HepG2 (cell line): ENCODE measurements around the gene GABBR2. TPM values are rescaled to one million over a fixed set of nuclear protein-coding genes. Genes with fewer than 3 reads are reported as not detected.
A peak's percentile ranks its signal among the peaks of the same experiment; 100 is the strongest.

Experiments
- ATAC-seq: fragments of 200-7000 bp; cut with Tn5 transposase; 3 replicates; pipeline ENCODE4 v1.9.1; 2020; ENCODE audit warnings: mild to moderate bottlenecking, moderate library complexity
- BruUV-seq: library from RNA; stranded (reverse); fragments of 400-500 nt; replicated peaks from 2 replicates; lab custom pipeline; 2021; lab: Mats Ljungman, UMichigan
- CTCF ChIA-PET: fragments of 300-600 bp; formaldehyde crosslinking; extraction: SDS; loops from one replicate; lab custom pipeline; 2021; ENCODE audit warnings: low total read pairs, inconsistent platforms, low intra/inter-chr PET ratio; lab: Yijun Ruan, JAX
- POLR2A ChIA-PET: fragments of 350-600 bp; sonication (Branson Sonifier 250); formaldehyde crosslinking; loops from one replicate; lab custom pipeline; 2020; ENCODE audit warnings: antibody characterized with exemption, inconsistent platforms; lab: Yijun Ruan, JAX
- DNase-seq: peaks from one replicate; pipeline ENCODE4 v3.0.0-alpha.2; 2015; ENCODE audit warnings: low spot score
- FAIRE-seq: peaks from 3 replicates; lab custom pipeline; 2011; peaks lifted over from hg19 to GRCh38; lab: Jason Lieb, UNC
- H2AFZ ChIP-seq: one replicate; pipeline ENCODE4 v1.6.1; 2011; ENCODE audit warnings: low read length, inconsistent platforms
- H3K27ac ChIP-seq: fragments of 300-600 bp; 3 replicates; pipeline ENCODE4 v1.8.0; 2011; ENCODE audit warnings: mixed run types, mild to moderate bottlenecking, mixed read lengths, low read length, inconsistent platforms; ENCODE audit not compliant: insufficient read depth; ENCODE audit errors: extremely low read length
- H3K27me3 ChIP-seq, 2 experiments: fragments of 200-600 bp in 1 of 2; 2 replicates in 1 of 2; 3 replicates in 1 of 2; pipeline versions ENCODE4 v1.6.0 to v1.8.0; 2011; ENCODE audit warnings: low read length in 2 of 2, mild to moderate bottlenecking in 2 of 2, moderate library complexity in 2 of 2, inconsistent platforms in 1 of 2; ENCODE audit not compliant: insufficient read depth in 2 of 2, control insufficient read depth in 1 of 2
- H3K36me3 ChIP-seq, 2 experiments: fragments of 200-600 bp in 1 of 2; replicated peaks in 1 of 2; 2 replicates in 1 of 2; 3 replicates in 1 of 2; pipeline versions ENCODE4 v1.5.1 to v1.8.0; 2011; ENCODE audit warnings: low read length in 2 of 2, inconsistent platforms in 1 of 2; ENCODE audit not compliant: insufficient read depth in 2 of 2, control insufficient read depth in 1 of 2
- H3K4me1 ChIP-seq: 2 replicates; pipeline ENCODE4 v1.5.1; 2012; ENCODE audit warnings: low read length, inconsistent platforms; ENCODE audit not compliant: insufficient read depth
- H3K4me2 ChIP-seq: 2 replicates; pipeline ENCODE4 v1.6.0; 2011; ENCODE audit warnings: low read depth, low read length, inconsistent platforms
- H3K4me3 ChIP-seq, 3 experiments: fragments of 200-600 bp in 1 of 3; sonication (generic), shearing (Covaris generic) in 1 of 3; replicated peaks in 1 of 3; 2 replicates each; pipeline ENCODE4 v1.5.1; 2011 to 2016; ENCODE audit warnings: low read length in 3 of 3, inconsistent platforms in 2 of 3, low read depth in 2 of 3, mild to moderate bottlenecking in 2 of 3, control low read depth in 1 of 3, mixed read lengths in 1 of 3; ENCODE audit not compliant: insufficient read depth in 1 of 3
- H3K79me2 ChIP-seq: one replicate; pipeline ENCODE4 v1.6.1; 2011; ENCODE audit warnings: low read length, inconsistent platforms; ENCODE audit not compliant: insufficient read depth
- H3K9ac ChIP-seq: 2 replicates; pipeline ENCODE4 v1.6.0; 2011; ENCODE audit warnings: mild to moderate bottlenecking, low read depth, low read length, inconsistent platforms; ENCODE audit not compliant: insufficient read depth
- H3K9me3 ChIP-seq: 2 replicates; pipeline ENCODE4 v1.5.1; 2012; ENCODE audit warnings: mild to moderate bottlenecking, low read length
- H4K20me1 ChIP-seq: 2 replicates; pipeline ENCODE4 v1.6.0; 2011; ENCODE audit warnings: inconsistent platforms, mild to moderate bottlenecking, low read length, moderate library complexity; ENCODE audit not compliant: insufficient read depth
- ARNTL ChIP-seq: sonication (generic); formaldehyde crosslinking; IDR thresholded peaks from 2 replicates; pipeline ENCODE4 v1.4.0; 2020; ENCODE audit warnings: mild to moderate bottlenecking, missing genetic modification reagents
- CHD4 ChIP-seq: fragments of 200-600 bp; sonication (generic); IDR thresholded peaks from 2 replicates; pipeline ENCODE4 v1.7.0; 2017; ENCODE audit warnings: mild to moderate bottlenecking, low read length, borderline replicate concordance
- NFIC ChIP-seq: IDR thresholded peaks from 2 replicates; pipeline ENCODE4 v1.6.1; 2012; ENCODE audit warnings: mild to moderate bottlenecking, low read length, inconsistent platforms
- NPAS2 ChIP-seq: sonication (generic); formaldehyde crosslinking; IDR thresholded peaks from 2 replicates; pipeline ENCODE4 v1.8.0; 2022; ENCODE audit warnings: mild to moderate bottlenecking, missing genetic modification reagents, borderline replicate concordance
- POLR2AphosphoS5 ChIP-seq: IDR thresholded peaks from 2 replicates; pipeline ENCODE4 v1.6.1; 2012; ENCODE audit warnings: low read depth, low read length
- ZBTB49 ChIP-seq: sonication (generic); formaldehyde crosslinking; IDR thresholded peaks from 2 replicates; pipeline ENCODE4 v1.4.0; 2020; ENCODE audit warnings: missing genetic modification reagents, borderline replicate concordance
- ZNF317 ChIP-seq: sonication (generic); formaldehyde crosslinking; IDR thresholded peaks from 2 replicates; pipeline ENCODE4 v1.5.0; 2020; ENCODE audit warnings: mild to moderate bottlenecking, missing genetic modification reagents
- ZNF513 ChIP-seq: sonication (generic); formaldehyde crosslinking; conservative IDR thresholded peaks from 2 replicates; pipeline ENCODE4 v1.5.0; 2020; ENCODE audit warnings: missing genetic modification reagents
- WGBS: methylation state at CpG from one replicate; pipeline ENCODE4 v1.1.6; 2017; ENCODE audit warnings: low lambda C conversion rate; 5-methylcytosine and 5-hydroxymethylcytosine counted together
- in situ Hi-C: cut with HindIII; loops from 2 replicates; pipeline ENCODE4 v1.10.0; 2017; ENCODE audit warnings: low pct_unique_long_range_greater_than_20kb; ENCODE audit not compliant: extremely low pct_ligation_motif_present
- intact Hi-C: fragments of 100-400 bp; cut with micrococcal nuclease; formaldehyde crosslinking; loops from one replicate; pipeline ENCODE4 v1.10.0; 2022; ENCODE audit not compliant: unreplicated experiment
- polyA plus RNA-seq, 8 experiments: library from polyadenylated mRNA; depleted of rRNA in 3 of 8; stranded (reverse) in 7 of 8; unstranded in 1 of 8; fragments of >200 nt; fragmentation: Illumina TruSeq in 4 of 8; extraction: Trizol in 4 of 8; gene quantifications; 2 replicates each; pipeline versions ENCODE4 v1.2.1 to v1.2.3, GENCODE V29; 2011 to 2016; ENCODE audit warnings: low read depth in 4 of 8, missing spikeins in 1 of 8, mixed read lengths in 1 of 8; ENCODE audit not compliant: insufficient read depth in 1 of 8
- total RNA-seq, 5 experiments: library from RNA; depleted of rRNA; stranded (reverse); fragments of >200 nt; fragmentation: Illumina TruSeq; extraction: Trizol; gene quantifications; 2 replicates each; pipeline ENCODE4 v1.2.3, GENCODE V29; 2016; ENCODE audit warnings: low read depth in 1 of 5

The GABBR2 gene
- total and polyA plus RNA-seq, 2 of the 13 experiments (the other 11 are each of a cell fraction or from before 2014, with no cell fraction given) = 0.02 TPM; not detected in 1

- CTCF ChIA-PET = no interaction called here
- in situ Hi-C loops = no loop called here
- ATAC-seq (peak; percentile 42; the same call in 2 of the 3 replicates), FAIRE-seq (no peak), DNase-seq (no peak)
- intact Hi-C loops = no loop called here
- POLR2A ChIA-PET = no interaction called here
- Histone ChIP-seq H3K36me3 (no peaks in the 10 kb centered on the region), H3K9ac (no peak overlapping the region), H3K9me3 (no peaks in the 10 kb centered on the region), H3K27ac (no peak overlapping the region), H2AFZ (no peak overlapping the region), H3K4me1 (no peaks in the 10 kb centered on the region), H3K4me3 (no peak overlapping the region), H3K27me3 (peaks cover 0 to 10% of the 10 kb centered on the region in 2 experiments; a peak in 3 of 5 replicates), H3K4me2 (no peak overlapping the region), H3K79me2 (no peaks in the 10 kb centered on the region), H4K20me1 (no peaks in the 10 kb centered on the region)
- 32% methylated on average over 7 of the region's 13 CpGs for WGBS
- TF ChIP-seq ARNTL (CRISPR knock-in tag) (no peak), ZNF513 (no peak), ZBTB49 (CRISPR knock-in tag) (no peak), CHD4 (no peak), NPAS2 (CRISPR knock-in tag) (no peak), ZNF317 (no peak), POLR2AphosphoS5 (no peak), NFIC (no peak)
- no TSS peak for BruUV-seq
Observed at GRCh38 chr9:98302938-98303632, 405.6 kb downstream of the GABBR2 start.
